Osteoblast (primary cell): ENCODE results near the gene AGBL4. TPM values are rescaled to one million over a fixed set of nuclear protein-coding genes. Genes with fewer than 3 reads are reported as not detected.

ENCODE experiments used
- DNase-seq: peaks from one replicate; pipeline ENCODE4 v3.0.0; 2011; ENCODE audit warnings: low spot score, mixed read lengths; ENCODE audit not compliant: insufficient read length; ENCODE audit errors: missing footprints
- H2AFZ ChIP-seq: 2 replicates; pipeline ENCODE4 v1.6.0; 2011; ENCODE audit warnings: mild to moderate bottlenecking, low read length
- H3K27ac ChIP-seq: 2 replicates; pipeline ENCODE4 v1.5.1; 2011; ENCODE audit warnings: mild to moderate bottlenecking, low read depth, low read length, moderate library complexity
- H3K27me3 ChIP-seq: 2 replicates; pipeline ENCODE4 v1.6.0; 2012; ENCODE audit warnings: mild to moderate bottlenecking, control low read depth, inconsistent platforms, low read length, moderate library complexity; ENCODE audit not compliant: insufficient read depth
- H3K36me3 ChIP-seq: 2 replicates; pipeline ENCODE4 v1.5.1; 2011; ENCODE audit warnings: mild to moderate bottlenecking, low read length, control low read depth, moderate library complexity; ENCODE audit not compliant: insufficient read depth
- H3K4me1 ChIP-seq: 2 replicates; pipeline ENCODE4 v1.5.1; 2011; ENCODE audit warnings: mild to moderate bottlenecking, low read length, control low read depth, moderate library complexity; ENCODE audit not compliant: insufficient read depth
- H3K4me2 ChIP-seq: 2 replicates; pipeline ENCODE4 v1.6.0; 2011; ENCODE audit warnings: mild to moderate bottlenecking, low read length; ENCODE audit not compliant: insufficient read depth
- H3K4me3 ChIP-seq: fragments of 200-600 bp; sonication (generic); 3 replicates; pipeline ENCODE4 v1.5.1; 2012; ENCODE audit warnings: mild to moderate bottlenecking, low read length, inconsistent platforms; ENCODE audit not compliant: insufficient read depth
- H3K79me2 ChIP-seq: 2 replicates; pipeline ENCODE4 v1.6.0; 2012; ENCODE audit warnings: mild to moderate bottlenecking, low read length, control low read depth, inconsistent platforms; ENCODE audit not compliant: insufficient read depth
- H3K9me3 ChIP-seq: 2 replicates; pipeline ENCODE4 v1.5.1; 2011; ENCODE audit warnings: low read depth, low read length, control low read depth
- H4K20me1 ChIP-seq: 2 replicates; pipeline ENCODE4 v1.6.0; 2012; ENCODE audit warnings: mild to moderate bottlenecking, low read length, control low read depth; ENCODE audit not compliant: insufficient read depth
- CTCF ChIP-seq: IDR thresholded peaks from 2 replicates; pipeline ENCODE4 v1.5.1; 2011; ENCODE audit warnings: mild to moderate bottlenecking, low read depth, low read length, moderate library complexity; ENCODE audit errors: extremely low read depth
- total RNA-seq: library from RNA; depleted of rRNA; stranded (reverse); fragments of >200 nt; gene quantifications from 2 replicates; pipeline ENCODE4 v1.2.3, GENCODE V29; 2012

The AGBL4 gene
- total RNA-seq, 1 donor = not detected

- H3K4me2 ChIP-seq = no peak overlapping the region
- no peak for TF ChIP-seq CTCF
- no peaks in the 10 kb centered on the region for H3K79me2 ChIP-seq
- no peak overlapping the region for H3K4me3 ChIP-seq
- H4K20me1 ChIP-seq = no peaks in the 10 kb centered on the region
- DNase-seq = no peak
- no peaks in the 10 kb centered on the region for H3K9me3 ChIP-seq
- no peaks in the 10 kb centered on the region for H3K27me3 ChIP-seq
- H3K36me3 ChIP-seq = no peaks in the 10 kb centered on the region
- H3K27ac ChIP-seq = no peak overlapping the region
- no peak overlapping the region for H2AFZ ChIP-seq
- no peaks in the 10 kb centered on the region for H3K4me1 ChIP-seq
These were observed 826.7 kb downstream of the AGBL4 start for GRCh38 chr1:49197081-49197480.

GRCh38 chr1:49190138-49190537 lies 833.6 kb downstream of the AGBL4 start:
- Histone ChIP-seq H3K27me3 (no peaks in the 10 kb centered on the region), H3K4me1 (no peaks in the 10 kb centered on the region), H3K27ac (no peak overlapping the region), H3K9me3 (peaks cover 4% of the 10 kb centered on the region), H3K4me3 (no peak overlapping the region), H3K36me3 (no peaks in the 10 kb centered on the region), H3K4me2 (no peak overlapping the region), H3K79me2 (no peaks in the 10 kb centered on the region), H2AFZ (no peak overlapping the region), H4K20me1 (no peaks in the 10 kb centered on the region)
- DNase-seq = peak; percentile 3
- no peak for TF ChIP-seq CTCF

- Histone ChIP-seq H3K27me3 (no peaks in the 10 kb centered on the region), H3K27ac (no peak overlapping the region)
These were observed 836.7 kb downstream of the AGBL4 start for GRCh38 chr1:49187056-49187455.

GRCh38 chr1:49185450-49185980 lies 838.2 kb downstream of the AGBL4 start:
- TF ChIP-seq CTCF = no peak
- H3K9me3 ChIP-seq = no peaks in the 10 kb centered on the region
- H3K4me3 ChIP-seq = no peak overlapping the region
- no peaks in the 10 kb centered on the region for H3K79me2 ChIP-seq
- no peaks in the 10 kb centered on the region for H3K4me1 ChIP-seq
- H3K36me3 ChIP-seq = no peaks in the 10 kb centered on the region
- no peaks in the 10 kb centered on the region for H4K20me1 ChIP-seq
- DNase-seq = no peak
- no peak overlapping the region for H3K27ac ChIP-seq
- no peaks in the 10 kb centered on the region for H3K27me3 ChIP-seq
- no peak overlapping the region for H2AFZ ChIP-seq
- no peak overlapping the region for H3K4me2 ChIP-seq

More at GRCh38 chr1:49187056-49187455, 836.7 kb downstream of the AGBL4 start:
- Histone ChIP-seq H2AFZ (no peak overlapping the region), H3K79me2 (no peaks in the 10 kb centered on the region), H3K4me3 (no peak overlapping the region), H3K36me3 (no peaks in the 10 kb centered on the region), H3K4me1 (no peaks in the 10 kb centered on the region), H3K9me3 (peaks cover 4% of the 10 kb centered on the region), H4K20me1 (no peaks in the 10 kb centered on the region), H3K4me2 (no peak overlapping the region)
- no peak for DNase-seq
- TF ChIP-seq CTCF = no peak
